Gastrocnemius medialis (tissue), 4 donors: ENCODE results near the gene C14orf132.

Source experiments
- POLR2A ChIP-seq, 2 donors: fragments of 450-650 bp; IDR thresholded peaks; one replicate each; pipeline ENCODE4 v1.6.1; 2017; ENCODE audit warnings: antibody characterized with exemption in 2 of 2, mild to moderate bottlenecking in 2 of 2, moderate library complexity in 2 of 2
- TF ChIP-seq, protein P1 (sequence below), 5 experiments: fragments of 450-650 bp in 3 of 5; fragments of 200-600 bp in 2 of 5; sonication (generic) in 2 of 5; IDR thresholded peaks in 4 of 5; conservative IDR thresholded peaks in 1 of 5; 1 replicate in 4 of 5; 2 replicates in 1 of 5; pipeline ENCODE4 v1.5.1; 2016 to 2019; ENCODE audit warnings: antibody characterized with exemption in 5 of 5, mild to moderate bottlenecking in 3 of 5, moderate library complexity in 3 of 5

GRCh38 chr14:96126339-96126782 lies 87.2 kb downstream of the C14orf132 start:
- no peak for TF ChIP-seq POLR2A (IDR thresholded peaks at IDR 0.05)
- TF ChIP-seq, protein P1, sequence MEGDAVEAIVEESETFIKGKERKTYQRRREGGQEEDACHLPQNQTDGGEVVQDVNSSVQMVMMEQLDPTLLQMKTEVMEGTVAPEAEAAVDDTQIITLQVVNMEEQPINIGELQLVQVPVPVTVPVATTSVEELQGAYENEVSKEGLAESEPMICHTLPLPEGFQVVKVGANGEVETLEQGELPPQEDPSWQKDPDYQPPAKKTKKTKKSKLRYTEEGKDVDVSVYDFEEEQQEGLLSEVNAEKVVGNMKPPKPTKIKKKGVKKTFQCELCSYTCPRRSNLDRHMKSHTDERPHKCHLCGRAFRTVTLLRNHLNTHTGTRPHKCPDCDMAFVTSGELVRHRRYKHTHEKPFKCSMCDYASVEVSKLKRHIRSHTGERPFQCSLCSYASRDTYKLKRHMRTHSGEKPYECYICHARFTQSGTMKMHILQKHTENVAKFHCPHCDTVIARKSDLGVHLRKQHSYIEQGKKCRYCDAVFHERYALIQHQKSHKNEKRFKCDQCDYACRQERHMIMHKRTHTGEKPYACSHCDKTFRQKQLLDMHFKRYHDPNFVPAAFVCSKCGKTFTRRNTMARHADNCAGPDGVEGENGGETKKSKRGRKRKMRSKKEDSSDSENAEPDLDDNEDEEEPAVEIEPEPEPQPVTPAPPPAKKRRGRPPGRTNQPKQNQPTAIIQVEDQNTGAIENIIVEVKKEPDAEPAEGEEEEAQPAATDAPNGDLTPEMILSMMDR (IDR thresholded peaks at IDR 0.05 in 4 of 5, conservative IDR thresholded peaks at IDR 0.05 in 1 of 5): no peak
